HG02938 (cell line): ENCODE results near the gene ZNF423.

ENCODE experiments used
- ATAC-seq: cut with Tn5 transposase; IDR thresholded peaks from one replicate; pipeline ENCODE4 v1.9.1; 2021; ENCODE audit warnings: mild to moderate bottlenecking, moderate library complexity; ENCODE audit not compliant: unreplicated experiment

The ZNF423 gene

DNA sequence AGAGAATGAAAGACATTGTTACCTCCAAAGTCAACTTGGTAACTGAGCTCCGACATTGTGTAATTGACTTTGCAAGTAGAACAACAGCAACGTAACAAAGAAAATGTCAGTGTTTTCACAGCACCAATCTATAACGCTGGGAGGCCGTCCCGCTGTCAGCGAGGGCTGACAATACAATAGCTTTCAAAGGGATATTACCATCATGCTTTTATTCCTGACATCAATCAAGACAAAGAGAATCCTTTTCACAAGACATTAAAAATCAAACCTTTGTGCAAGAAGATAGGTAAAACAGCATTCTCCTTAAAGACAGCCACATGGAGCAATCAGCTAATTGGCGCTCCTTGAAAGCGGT, 6.2 kb downstream of the ZNF423 start:
- ATAC-seq: no peak

DNA sequence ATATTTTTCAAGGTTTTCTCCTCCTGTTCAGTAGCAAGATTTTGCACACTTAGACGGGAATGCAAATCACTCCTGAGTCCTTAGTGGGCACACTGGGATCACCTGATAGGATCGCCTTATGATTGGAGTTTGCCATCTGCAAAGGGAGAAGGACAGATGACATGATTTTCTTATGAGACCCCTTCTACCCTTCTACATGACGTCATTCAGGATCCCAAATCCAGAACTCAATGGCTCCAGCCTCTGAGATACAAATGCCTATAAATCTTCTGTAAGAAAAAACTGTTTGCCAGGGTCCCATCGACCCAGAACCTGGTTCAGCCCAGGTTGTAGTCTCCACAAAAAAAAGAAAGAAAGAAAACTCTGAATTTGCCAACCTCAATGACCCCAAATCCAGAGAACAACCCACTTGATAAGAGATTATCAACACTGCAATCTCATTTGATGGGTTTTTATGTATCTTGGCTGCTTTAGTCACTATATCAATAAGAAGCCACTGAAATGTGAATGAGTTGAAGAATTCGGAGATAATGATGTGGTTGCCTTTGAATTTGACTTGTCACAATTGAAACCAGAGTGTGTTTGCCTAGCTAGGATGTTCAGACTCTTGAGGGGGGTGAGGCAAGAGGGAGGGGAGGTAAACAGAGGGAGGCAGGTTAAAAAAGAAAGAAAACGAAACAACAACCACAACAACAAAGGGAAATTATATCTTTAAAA, 6.7 kb downstream of the ZNF423 start:
- no peak for ATAC-seq

DNA sequence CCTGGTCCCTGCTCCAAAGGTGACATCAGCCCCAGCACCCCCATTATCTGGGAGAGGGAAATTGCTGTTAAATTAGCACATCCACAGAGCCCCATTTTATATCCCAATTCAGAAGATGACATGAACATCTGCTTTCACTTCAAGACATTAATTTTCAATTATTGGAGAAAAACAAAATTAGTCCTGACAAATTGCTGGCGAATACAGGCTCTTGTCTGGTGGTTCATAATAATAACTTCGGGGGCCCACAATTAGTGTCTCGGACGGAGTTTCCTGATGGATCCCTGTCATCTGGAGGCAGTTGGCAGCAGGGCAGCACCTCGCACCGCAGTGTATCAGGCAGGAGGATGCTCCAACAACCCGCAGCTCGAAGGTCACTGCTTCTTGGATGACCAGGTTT, 7.4 kb downstream of the ZNF423 start:
- ATAC-seq: no peak

DNA sequence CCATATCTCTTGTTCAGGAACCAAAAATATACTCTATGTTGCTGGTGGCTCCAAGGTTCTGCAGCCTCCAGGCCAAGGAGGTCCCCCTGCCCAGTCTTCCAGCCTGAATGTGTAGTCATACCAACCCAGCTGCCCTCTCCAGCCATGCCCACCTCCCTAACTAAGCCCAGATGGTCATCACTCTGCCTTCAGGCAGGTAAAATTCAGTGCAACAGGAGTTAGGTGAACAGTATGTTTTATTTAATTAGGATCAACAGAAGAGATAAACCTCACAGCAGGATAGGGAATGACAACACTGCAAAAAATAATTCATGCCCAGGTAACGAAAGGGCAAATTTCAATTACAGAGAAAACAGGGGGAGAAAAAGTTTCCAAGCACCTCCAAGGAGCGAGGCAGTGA, 9.1 kb downstream of the ZNF423 start:
- ATAC-seq: no peak

DNA sequence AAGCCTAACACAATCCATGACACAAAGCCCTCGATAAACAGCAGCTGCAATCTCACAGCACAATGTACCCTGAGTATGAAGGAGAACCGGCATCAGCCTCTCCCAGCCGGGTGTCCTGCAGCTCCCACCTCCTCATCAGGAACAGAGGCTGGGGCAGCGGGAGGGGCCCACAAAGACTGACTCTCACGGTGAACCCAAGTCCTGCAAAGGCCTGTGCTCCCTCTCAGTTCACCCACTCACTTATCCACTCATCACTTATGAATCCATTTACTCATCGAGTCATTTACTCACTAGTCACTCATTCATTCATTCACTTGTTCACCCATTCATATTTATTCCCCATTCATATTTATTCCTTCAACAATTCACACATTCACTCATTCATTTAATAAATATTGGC, 11.6 kb downstream of the ZNF423 start:
- no peak for ATAC-seq

DNA sequence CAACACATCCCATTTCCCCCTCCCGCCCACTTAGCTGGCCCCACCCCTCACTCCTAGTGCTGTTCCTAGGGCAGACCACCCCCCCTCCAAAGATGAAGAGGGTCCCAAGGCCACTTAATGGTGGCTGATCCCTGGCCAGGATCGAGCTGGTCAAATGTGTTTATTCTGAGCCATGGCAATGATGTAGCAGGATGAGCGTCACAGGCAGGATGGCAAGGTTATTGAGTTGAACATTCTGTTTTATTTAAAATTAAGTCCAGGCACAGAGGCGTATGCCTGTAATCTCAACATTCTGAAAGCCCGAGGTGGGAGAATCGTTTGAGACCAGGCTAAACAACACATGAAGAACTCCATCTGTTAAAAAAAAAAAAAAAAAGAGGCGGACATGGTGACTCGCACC, 12.2 kb downstream of the ZNF423 start:
- no peak for ATAC-seq

DNA sequence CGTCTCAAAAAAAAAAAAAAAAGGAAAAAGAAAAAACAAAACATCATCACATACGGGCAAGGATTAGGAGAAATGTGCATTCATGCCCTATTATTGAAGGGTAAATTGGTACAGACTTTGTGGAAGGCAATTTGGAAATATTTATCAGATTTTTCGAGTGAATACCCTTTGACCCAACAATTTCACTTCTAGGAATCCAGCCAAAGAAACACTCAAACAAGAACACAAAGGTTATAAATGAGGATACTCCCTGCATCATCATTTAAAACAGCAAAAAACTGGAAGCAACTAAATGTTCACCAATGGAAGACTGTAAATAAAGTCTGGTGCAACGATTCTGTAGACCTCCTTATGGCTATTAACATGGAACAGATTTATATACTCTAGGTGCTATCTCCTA, 12.9 kb downstream of the ZNF423 start:
- no peak for ATAC-seq

DNA sequence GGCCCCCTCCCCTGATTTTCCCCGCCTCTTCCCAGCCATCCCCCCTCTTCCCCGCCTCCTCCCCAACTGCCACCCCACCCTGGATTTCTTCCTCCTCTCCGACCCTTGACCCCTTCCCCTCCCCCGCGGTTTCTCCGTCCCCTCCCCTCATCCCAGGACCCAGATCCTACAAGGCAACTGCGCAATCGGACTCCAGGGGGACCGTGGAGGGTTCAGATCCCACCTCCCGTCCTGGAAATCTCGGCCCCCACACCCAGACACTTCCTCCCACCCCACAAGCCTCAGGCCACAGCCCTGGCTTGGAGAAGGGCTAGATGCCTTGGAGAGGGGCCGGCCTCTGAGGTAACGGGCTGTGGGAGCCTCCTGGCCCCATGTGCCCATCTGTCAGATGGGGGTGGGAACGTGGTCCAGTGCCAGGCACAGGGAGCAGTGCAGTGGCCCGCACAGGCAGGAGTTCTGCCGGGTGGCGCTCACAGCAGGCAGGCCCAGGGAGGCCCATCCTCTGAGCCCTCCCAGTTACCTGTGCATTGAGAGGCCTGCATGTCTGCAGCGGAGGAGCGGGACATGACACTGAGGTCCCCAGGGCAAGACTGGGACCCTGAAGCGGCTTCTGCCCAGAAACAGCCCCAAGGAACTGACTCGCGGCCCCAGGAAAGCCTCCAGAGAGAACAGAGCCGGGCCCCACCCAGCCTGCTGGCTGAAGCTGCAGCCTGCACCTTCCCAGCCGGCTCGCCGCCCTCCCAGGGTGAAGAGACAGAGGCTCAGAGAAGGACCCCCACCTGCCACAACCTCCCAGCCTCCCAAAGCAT, 16.7 kb downstream of the ZNF423 start:
- no peak for ATAC-seq

DNA sequence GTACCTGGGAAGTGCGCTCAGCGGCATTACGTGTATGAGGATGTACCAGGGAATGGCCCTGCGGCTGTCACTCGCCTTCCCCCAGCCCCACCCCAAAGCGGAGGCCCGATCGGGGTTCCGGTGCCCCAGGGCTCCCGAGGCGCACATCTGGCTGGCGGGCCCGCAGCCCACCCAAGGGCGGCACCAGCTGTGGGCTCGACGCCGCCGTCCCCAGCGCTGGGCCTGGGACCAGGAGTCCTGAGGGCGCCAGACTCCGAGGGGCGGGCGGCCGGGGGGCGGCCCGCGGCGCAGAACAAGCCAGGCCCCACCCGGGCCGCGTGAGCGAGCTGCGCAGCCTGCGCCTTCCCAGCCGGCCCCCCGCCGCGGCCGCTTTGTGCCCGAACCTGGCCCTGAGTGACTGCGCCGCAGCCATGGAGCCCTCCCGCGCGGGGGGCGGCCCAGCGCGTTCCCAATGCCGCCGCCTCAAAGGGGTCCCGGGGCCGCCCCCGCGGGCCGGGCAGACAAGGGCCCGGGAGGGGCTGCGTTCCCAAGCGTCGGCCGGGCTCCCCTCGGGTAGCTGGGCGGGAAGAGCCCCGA, 17.4 kb downstream of the ZNF423 start:
- ATAC-seq: no peak

DNA sequence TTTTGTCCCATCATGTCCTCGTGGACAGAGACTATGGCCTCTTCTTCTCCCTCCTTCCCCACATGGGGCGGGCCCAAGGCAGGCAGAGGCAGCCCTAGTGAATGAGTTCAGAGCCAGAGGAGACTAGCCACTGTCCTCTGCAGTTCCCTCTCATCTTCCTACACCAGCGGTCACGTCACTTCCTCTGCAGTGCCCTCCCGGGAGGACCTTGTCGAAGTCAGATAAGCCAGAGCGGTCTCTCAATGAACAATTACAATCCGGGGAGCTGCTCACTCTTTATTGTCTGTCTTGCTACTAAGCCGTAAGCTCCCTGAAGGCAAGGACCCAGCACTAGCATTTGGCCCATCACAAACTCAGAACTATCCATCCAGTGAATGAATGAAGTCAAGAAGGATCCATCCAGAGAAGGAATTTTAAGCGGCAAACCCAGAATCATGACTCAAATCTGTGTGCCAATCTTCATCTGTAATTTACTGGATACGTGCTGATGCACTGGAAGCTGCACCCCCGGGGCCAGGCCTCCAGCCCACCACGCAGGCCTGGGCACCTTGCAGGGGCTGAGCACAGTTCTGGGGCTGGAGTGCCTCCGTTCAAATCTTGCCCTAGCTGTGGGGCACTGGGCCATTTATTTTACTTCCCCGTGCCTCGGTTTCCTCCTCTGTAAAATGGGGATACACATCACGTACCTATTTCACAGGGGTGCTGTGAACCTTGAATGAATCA, 18.1 kb downstream of the ZNF423 start:
- ATAC-seq: no peak

DNA sequence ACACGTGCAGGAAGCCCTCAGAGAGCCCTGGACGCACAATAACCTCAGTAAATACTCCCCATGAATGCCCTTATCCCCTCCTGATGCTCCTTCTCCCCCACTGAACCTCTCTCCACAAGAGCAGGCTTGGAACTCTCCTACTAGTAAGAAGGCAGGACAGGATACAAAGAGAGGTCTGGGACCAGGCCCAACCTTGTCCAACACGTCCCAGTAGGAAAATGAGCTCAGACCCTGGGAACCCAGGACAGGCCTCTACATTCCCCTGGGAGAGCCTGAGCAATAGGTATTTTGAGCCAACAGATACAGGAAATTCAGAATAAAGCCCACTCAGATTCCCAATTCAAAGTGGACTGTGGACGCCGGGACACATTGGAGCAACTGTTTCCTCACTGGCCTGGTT, 19.2 kb downstream of the ZNF423 start:
- ATAC-seq: no peak

DNA sequence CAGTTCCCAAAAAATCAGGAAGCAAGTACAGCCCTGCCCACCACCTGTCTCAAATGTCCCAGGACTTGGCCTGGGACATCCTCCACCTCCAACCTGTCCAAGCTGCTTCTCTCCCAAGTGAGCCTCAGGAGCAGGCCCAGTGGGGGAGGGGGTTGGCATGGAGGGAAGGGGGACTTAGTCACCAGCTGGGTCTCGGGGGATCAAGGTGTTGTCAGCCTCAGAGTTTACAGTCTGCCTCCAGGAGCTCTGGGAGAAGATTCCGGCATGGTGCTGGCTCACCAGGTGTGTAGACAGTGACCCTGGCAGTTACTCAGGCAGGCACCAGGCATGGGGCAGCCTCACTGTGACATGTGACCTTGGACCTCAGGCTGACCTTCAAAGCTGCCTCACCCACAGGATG, 19.7 kb downstream of the ZNF423 start:
- ATAC-seq: no peak

DNA sequence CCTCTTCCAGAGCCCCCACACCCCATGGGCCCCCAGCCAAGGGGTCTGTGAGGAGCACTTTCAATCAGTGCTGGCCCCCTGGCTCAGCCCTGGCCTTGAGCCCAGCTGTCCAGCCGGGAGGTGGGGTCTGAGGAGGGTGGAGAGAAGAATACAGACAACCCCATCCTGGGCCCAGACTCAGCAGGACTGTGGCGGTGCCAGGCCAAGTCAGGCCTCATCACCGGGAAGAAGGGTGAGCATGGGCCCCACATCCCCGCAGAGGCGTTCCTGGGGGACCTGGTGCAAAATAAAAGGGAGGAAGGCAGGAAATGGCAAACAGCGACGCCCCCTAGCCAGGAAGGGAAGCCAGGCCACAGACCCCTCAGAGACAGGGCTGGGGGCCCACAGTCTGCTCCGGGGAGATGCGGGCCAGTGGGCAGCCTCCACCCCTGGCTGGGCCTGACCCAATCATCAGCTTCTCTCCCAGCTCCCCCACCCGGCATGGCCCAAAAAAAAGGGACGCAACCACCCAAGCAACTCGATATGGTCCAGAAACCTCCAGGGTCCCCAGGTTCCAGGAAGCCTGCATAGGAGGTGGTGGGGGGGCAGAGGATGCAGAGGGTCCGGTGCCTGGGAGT, 20.6 kb downstream of the ZNF423 start:
- ATAC-seq: no peak

DNA sequence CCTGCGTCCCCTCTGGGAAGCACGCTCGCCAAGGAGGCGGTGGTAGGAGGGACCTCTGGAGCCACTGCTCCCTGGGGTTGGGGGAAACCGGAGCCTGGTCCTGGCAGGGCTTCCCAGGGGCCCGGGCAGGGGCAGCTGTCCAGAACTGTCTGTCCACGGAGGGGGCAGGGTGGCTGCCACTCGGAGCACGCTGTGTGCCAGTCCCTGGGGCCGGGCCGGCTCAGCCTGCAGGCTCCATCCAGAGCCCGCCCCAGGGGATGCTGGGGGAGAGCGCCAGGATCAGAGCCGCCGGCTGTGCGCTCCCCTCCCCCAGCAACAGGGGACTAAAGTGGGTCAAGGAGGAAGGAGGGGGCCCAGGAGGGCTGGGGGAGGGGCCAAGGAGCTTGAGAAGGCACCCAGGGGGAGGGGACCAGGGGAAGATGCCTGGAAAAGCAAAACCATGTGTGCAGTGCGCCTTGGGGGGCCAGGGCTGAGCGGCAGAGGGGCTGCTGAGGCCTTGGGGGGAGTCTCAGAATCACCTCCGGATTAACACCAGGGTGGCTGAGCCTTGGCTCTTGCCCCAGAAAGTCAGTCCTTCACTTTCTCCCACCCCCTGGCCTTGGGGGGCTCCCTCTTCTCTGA, 21.3 kb downstream of the ZNF423 start:
- ATAC-seq: no peak

DNA sequence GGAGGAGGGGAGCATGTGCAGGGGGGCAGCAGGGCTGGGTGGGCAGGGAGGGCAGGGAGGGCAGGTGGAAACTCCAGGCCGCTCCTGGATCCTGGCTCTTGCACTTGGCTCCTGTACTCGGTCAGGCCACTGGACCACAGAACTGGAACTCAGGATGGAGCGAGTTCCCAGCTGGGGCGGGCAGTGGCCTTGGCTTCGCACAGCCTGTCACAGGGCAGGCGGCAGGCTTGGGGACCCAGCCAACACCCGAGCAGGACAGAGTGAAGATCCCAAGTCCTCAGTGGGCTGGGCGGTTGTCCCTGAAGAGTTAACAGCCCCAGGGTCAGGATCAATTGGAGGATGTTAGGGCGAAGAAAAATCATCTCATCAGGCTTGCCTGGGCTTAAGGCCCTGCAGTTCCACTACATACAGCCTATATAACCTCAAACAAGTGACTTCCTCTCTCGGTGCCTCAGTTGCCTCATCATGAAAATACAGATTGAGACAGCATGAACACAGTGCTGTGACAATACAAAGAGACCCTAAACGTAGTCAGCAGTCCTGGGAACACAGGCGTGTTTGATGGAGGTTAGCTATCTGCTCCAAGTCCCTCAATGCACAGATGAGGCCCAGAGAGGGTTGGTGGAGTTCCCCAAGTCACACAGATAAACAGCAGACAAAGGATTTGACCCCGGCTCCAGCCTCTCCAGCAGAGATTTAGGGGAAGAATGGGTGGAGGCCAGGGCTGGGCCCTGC, 21.9 kb downstream of the ZNF423 start:
- ATAC-seq: no peak

DNA sequence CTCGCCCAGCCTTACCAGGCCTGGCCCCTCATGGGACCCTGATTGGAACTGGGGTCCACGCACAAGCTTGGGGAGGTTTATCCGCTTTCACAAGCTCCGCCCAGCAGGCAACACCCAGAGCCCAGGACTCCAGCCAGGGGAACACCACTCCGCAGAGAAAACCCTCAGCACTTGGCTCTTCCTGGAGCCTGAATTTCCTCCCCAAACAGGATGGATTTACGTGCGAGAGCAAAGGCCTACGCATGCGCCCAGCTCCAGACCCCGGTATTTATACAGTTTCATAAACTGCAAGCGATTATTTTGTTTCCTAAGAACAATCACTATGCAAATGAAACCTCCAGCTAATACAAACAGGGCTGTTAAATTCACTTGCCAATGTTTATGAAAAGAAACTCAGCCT, 22.8 kb downstream of the ZNF423 start:
- no peak for ATAC-seq

DNA sequence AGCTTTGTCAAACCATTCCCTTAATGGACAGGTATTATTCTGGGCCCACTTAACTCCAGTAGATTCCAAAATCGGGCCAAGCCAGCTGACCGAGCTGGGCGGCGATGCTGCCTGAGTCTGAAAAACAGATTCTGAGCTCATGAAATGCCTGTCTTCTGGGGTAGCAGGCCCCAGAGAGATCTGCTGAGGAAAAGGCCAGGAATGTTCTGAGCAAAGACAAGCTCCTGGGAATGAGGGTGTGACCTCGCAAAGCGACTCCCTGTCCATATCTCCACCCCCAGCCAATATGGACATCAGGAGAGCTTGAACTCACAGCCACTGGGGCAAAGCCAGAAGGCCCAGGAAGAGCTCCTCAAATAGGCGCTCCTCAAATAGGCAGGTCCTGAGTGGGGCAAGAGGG, 23.7 kb downstream of the ZNF423 start:
- ATAC-seq: no peak

DNA sequence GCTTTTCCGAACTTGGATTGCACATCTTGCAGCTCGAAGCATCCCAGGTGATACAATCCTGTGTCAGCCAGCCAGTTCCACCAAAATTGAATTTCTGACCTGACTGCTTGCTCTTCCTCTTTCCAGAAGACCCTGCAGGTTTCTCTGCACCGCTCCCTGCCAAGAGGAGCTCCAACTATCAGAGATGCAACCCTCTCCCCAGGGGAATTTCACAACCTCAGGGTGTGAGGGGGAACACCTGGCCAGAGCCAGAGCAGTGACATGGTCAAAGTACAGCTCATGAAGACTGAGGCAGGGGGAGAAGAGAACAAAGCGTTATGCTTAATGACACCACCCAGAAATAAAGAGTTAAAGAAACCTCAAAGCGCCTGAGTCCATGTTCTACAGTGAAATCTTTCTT, 25.0 kb downstream of the ZNF423 start:
- ATAC-seq: no peak

DNA sequence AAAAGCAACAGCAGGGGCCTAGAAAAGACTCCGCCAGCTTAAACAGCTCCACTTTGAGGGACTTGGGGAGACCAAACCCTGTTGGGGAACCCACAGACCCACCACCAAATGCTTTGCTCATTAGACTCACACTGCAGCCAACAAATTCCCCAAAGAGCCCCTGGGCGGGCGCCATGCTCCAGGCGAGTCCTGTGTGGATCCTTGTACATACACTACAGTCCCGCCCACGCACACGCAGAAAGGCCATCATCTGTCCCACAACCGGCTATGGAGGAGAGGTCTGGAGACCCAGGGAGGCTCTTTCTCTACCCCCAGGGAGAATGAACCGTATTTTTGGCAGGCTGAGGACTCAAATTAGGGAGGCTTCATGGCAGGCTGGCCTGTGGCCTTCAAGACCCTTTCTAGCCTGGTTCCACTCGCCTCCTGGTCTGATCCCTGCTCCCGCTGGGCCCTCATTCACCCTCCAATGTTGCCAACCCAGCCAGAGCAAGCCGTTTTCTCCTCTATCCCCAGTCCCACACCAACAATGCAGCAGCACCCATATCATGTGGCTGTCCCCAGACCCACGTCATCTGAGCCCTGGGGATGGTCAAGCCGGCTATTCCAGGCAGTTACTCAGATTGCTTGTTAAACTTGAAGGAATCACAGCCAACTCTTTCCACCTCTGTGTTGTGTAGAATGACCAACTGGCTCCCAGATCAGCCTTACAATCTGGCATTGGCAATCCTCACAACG, 27.2 kb downstream of the ZNF423 start:
- ATAC-seq: no peak
